Measurements from ENCODE around the gene CPE.

DNA sequence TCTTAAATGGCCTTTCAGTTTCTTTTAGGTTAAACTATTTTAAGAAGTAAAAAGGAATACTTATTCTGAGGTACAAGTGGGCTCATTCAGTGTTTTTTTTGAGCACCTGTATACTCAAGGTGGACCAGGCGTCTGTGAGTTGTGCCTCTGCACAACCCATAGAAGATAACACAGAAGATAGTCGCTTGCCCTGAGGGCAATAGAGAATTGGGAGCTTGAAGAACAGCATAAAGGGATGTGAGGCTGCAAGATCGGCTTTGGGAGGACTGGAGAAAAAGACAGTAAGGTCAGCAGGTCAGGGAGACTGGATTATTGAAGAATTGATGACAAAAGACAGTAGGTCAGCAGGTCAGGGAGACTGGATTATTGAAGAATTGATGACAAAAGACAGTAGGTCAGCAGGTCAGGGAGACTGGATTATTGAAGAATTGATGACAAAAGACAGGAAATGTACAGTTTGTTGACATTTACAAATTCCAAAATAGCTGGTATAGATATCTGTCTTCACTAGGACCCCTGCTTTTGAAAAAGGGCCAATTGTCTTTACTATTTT is 3.1 kb downstream of the CPE start:
- TF ChIP-seq, protein P1, sequence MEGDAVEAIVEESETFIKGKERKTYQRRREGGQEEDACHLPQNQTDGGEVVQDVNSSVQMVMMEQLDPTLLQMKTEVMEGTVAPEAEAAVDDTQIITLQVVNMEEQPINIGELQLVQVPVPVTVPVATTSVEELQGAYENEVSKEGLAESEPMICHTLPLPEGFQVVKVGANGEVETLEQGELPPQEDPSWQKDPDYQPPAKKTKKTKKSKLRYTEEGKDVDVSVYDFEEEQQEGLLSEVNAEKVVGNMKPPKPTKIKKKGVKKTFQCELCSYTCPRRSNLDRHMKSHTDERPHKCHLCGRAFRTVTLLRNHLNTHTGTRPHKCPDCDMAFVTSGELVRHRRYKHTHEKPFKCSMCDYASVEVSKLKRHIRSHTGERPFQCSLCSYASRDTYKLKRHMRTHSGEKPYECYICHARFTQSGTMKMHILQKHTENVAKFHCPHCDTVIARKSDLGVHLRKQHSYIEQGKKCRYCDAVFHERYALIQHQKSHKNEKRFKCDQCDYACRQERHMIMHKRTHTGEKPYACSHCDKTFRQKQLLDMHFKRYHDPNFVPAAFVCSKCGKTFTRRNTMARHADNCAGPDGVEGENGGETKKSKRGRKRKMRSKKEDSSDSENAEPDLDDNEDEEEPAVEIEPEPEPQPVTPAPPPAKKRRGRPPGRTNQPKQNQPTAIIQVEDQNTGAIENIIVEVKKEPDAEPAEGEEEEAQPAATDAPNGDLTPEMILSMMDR (conservative IDR thresholded peaks at IDR 0.05 in 1 of 2, IDR thresholded peaks at IDR 0.05 in 1 of 2; ENCODE audit: extremely low read depth in 1 of 2, insufficient read depth in 1 of 2, low read depth in 1 of 2, low read length in 2 of 2) = no peak
- no peak for TF ChIP-seq EZH2 (IDR thresholded peaks at IDR 0.05; ENCODE audit: borderline replicate concordance, low read length)
